SH-SY5Y (cell line): ENCODE data around the gene SMARCD3.

Experiments
- GATA2 ChIP-seq: IDR thresholded peaks from 2 replicates; pipeline ENCODE4 v1.6.1; 2011; ENCODE audit warnings: mild to moderate bottlenecking, low read depth, low read length
- GATA3 ChIP-seq: IDR thresholded peaks from 2 replicates; pipeline ENCODE4 v1.6.1; 2011; ENCODE audit warnings: low read depth, mild to moderate bottlenecking, low read length, moderate library complexity

GRCh38 chr7:151211155-151211772 lies 37.2 kb downstream of the SMARCD3 start:
- TF ChIP-seq GATA3 (no peak), GATA2 (no peak)
